HFF-Myc (cell line): Measurements from ENCODE around the gene KCNJ6.
A peak's percentile ranks its signal among the peaks of the same experiment; 100 is the strongest.

Experiments used
- DNase-seq: peaks from one replicate; pipeline ENCODE4 v3.0.0-alpha.2; 2011; ENCODE audit warnings: low read depth; ENCODE audit errors: extremely low read depth
- H3K4me3 ChIP-seq: replicated peaks from 2 replicates; pipeline ENCODE4 v1.5.1; 2011; ENCODE audit warnings: low read depth, mild to moderate bottlenecking, control low read depth, low read length
- TF ChIP-seq, protein P1 (sequence below): IDR thresholded peaks from 2 replicates; pipeline ENCODE4 v1.5.1; 2012; ENCODE audit warnings: mild to moderate bottlenecking, low read depth, low read length, control low read depth; ENCODE audit errors: missing control alignments

KCNJ6 gene, protein sequence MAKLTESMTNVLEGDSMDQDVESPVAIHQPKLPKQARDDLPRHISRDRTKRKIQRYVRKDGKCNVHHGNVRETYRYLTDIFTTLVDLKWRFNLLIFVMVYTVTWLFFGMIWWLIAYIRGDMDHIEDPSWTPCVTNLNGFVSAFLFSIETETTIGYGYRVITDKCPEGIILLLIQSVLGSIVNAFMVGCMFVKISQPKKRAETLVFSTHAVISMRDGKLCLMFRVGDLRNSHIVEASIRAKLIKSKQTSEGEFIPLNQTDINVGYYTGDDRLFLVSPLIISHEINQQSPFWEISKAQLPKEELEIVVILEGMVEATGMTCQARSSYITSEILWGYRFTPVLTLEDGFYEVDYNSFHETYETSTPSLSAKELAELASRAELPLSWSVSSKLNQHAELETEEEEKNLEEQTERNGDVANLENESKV

DNA sequence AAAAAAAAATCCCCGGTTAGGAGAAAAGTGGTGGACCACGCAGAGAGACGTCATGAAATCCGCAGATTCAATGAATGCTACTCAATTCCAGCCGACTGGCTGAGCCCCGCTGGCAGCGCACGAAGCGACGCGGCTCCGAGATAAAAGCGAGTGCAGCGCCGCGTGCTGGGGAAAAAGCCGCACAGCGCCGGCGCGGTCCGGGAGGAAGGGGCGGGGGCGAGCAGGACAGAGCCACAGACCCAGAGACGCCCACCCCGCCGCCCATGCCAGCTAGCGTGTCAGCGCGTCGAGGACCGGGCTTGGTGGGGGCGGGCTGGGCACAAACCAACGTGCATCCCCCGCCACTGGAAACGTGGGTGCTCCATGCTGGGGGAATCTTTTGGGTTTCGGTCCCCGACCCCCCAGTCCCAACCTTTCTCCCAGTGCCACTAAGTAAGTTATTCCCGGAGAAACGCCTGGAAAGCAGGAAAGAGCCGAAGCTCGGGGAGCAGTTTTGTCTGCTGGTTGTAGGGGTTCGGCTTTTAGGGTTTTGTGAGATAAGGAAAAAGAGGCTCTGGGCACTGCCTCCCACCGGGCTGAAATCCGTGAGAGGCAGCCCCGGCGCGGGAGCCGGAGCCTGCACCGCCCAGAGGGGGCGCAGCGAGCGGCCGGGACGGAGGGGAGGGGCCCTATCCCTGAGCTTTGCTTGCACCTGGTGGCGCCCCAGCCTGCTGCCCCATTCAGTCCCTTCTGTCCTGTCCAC is at the start of gene KCNJ6:
Gene KCNJ6, minus strand, starts transcription at position 148 of the 742 bp plus-strand sequence. CDS start 75,775 bp downstream, outside the sequence.
- TF ChIP-seq, protein P1, sequence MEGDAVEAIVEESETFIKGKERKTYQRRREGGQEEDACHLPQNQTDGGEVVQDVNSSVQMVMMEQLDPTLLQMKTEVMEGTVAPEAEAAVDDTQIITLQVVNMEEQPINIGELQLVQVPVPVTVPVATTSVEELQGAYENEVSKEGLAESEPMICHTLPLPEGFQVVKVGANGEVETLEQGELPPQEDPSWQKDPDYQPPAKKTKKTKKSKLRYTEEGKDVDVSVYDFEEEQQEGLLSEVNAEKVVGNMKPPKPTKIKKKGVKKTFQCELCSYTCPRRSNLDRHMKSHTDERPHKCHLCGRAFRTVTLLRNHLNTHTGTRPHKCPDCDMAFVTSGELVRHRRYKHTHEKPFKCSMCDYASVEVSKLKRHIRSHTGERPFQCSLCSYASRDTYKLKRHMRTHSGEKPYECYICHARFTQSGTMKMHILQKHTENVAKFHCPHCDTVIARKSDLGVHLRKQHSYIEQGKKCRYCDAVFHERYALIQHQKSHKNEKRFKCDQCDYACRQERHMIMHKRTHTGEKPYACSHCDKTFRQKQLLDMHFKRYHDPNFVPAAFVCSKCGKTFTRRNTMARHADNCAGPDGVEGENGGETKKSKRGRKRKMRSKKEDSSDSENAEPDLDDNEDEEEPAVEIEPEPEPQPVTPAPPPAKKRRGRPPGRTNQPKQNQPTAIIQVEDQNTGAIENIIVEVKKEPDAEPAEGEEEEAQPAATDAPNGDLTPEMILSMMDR = peak; percentile 62
- DNase-seq = no peak
- H3K4me3 ChIP-seq = no peak within 1 kb of the TSS; the same call in 1 of the 2 replicates

DNA sequence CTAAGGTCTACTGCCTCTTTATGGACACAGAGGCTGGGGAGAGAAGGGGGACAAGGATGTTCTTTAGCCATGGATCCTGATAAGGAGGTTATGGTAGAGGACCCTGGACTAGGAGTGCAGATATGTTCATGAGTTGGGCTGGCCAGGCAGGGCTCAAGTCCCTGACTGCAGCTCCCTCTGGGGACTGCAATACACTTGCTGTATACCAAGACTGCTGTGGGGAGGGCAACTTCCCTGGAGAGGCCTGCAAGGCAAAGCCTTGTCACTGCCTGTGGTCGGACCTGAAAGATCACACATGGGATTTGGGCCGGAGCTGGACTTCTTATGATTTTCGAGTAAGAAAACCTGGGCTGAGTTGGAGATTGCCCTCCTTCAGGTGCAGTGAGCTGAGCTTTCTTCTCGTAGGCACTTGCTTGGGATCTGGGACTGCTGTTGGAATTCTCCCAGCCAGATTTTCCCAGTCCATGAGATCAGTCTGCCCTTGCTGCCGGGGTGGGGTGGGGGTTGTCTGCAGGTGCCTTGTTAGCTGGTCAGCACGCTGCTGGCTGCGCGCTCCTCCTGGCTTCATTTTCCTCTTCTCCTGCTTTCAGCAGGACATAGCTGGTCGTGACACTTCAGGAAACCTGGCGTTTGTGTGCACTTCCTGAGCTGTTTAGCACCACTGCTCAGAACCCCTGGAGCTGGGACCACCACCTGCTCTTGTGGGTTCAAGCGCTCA is 49.0 kb upstream of the KCNJ6 start:
- DNase-seq = no peak
- no peak overlapping the region for H3K4me3 ChIP-seq
- TF ChIP-seq, protein P1 = no peak

DNA sequence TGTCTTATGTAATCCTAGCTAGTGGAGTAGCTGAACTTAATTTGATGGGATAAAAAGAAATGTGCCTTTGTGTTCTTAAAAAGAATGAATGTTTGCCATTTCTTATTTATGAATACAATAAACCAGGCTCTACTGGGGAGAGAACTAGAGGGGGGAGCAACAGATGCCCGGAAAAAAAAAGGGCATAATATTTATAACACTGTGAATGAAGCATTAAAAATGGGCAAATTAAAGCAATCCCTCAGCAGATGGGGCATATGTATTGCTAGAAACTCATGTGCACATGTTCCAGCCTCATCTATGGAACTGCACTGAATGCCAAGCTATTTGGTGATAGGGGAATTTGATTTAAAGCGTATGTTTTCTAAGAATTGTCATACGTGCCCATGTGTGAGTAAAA is 42.3 kb upstream of the KCNJ6 start:
- no peak overlapping the region for H3K4me3 ChIP-seq
- DNase-seq = no peak
- TF ChIP-seq, protein P1 = no peak

DNA sequence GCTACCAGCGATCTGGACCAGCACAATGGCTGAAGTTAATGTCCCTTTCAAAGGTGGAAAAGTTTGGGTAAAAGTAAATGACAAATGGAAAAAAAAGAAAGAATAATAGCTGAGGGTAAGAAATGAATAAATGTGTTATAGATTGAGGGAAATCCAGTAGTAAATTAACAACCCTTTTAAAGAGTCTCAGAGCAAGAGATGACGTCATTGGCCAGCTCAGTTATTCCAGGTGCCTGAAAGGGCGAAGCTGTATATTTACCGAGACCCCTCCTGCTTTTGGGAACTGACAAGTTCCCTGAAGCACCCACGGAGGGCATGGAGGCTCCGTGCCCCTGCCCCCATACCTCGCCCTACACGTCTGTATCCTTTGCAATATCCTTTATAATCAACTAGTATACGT is 40.5 kb upstream of the KCNJ6 start:
- no peak for DNase-seq
- TF ChIP-seq, protein P1 = no peak
- H3K4me3 ChIP-seq = no peak overlapping the region

DNA sequence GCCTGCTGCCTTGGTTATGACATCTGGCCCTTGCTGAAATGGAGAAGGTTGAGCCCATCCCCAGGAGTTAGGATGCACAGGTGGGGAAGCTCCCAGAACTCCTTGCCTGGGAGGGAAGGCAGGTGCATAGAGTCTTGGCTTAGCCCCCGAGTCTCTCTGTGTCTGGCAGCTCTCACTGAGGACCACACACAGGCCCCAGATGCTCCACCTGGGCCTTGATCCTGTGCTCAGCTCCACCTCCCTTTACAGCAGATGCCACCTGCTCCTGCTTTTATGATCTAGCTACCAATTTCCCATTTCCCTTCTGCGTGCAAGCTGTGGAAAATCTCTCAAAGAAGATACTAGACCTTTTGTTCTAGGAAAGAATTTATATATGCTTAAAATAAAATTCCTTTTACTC is 28.8 kb upstream of the KCNJ6 start:
- no peak for DNase-seq
- no peak overlapping the region for H3K4me3 ChIP-seq
- TF ChIP-seq, protein P1 = no peak

DNA sequence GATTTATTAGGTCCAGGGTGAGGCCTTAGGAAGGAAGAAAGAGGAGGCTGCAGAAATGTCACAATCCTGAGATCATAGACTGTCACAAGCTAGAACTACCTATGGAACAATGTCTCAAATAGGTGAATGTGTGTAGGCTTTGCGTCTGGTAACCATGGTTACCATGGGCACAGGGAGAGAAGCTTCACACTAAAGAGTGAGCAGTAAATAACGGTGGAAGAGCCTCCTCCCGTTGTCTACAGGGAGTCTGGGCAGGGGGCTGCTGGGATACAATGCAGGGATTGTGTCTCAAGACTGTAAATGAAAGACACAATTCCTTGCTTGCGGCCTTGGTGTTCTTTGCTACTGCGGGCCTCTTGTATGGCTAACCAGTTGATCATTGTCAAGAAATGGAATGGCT is 28.2 kb upstream of the KCNJ6 start:
- no peak for DNase-seq
- H3K4me3 ChIP-seq = no peak overlapping the region
- TF ChIP-seq, protein P1 = no peak
